Hematopoietic multipotent progenitor cell treated with erythropoietin and hydrocortisone succinate and interleukin-3 and kit ligand, for 4 days (in vitro differentiated cells): ENCODE results near the gene DEAF1.

Source experiments
- DNase-seq: peaks from one replicate; pipeline ENCODE4 v3.0.0-alpha.2; 2015

Gene DEAF1

GRCh38 chr11:721247-721740, 26.3 kb upstream of the DEAF1 start:
- no peak for DNase-seq

- DNase-seq, result peak; percentile 51
These were observed 25.7 kb upstream of the DEAF1 start for GRCh38 chr11:720642-721246.

- no peak for DNase-seq
These were observed 25.1 kb upstream of the DEAF1 start for GRCh38 chr11:720017-720641.

- no peak for DNase-seq
These were observed 24.4 kb upstream of the DEAF1 start for GRCh38 chr11:719214-720016.

GRCh38 chr11:714436-714835, 19.4 kb upstream of the DEAF1 start:
- DNase-seq, result no peak

GRCh38 chr11:709109-709997, 14.3 kb upstream of the DEAF1 start:
- DNase-seq, result no peak

- no peak for DNase-seq
These were observed 13.5 kb upstream of the DEAF1 start for GRCh38 chr11:708511-708910.

GRCh38 chr11:707817-708420, 12.9 kb upstream of the DEAF1 start:
- DNase-seq, result no peak

GRCh38 chr11:706957-707816, 12.2 kb upstream of the DEAF1 start:
- no peak for DNase-seq

- no peak for DNase-seq
These were observed 11.5 kb upstream of the DEAF1 start for GRCh38 chr11:706439-706956.

- no peak for DNase-seq
These were observed 10.8 kb upstream of the DEAF1 start, which contains the start of gene EPS8L2 for GRCh38 chr11:705646-706438. TSS of gene EPS8L2 (plus strand) at chr11:706231. CDS start at chr11:709408, 3,177 bp downstream.

GRCh38 chr11:704781-705645, 10.0 kb upstream of the DEAF1 start:
- DNase-seq, result no peak

- no peak for DNase-seq
These were observed 9.2 kb upstream of the DEAF1 start for GRCh38 chr11:704228-704674.

GRCh38 chr11:703506-703905, 8.5 kb upstream of the DEAF1 start:
- DNase-seq, result no peak

GRCh38 chr11:702462-703461, 7.7 kb upstream of the DEAF1 start:
- peak; percentile 78 for DNase-seq

- DNase-seq, result peak; percentile 54
These were observed 6.9 kb upstream of the DEAF1 start for GRCh38 chr11:701741-702461.

GRCh38 chr11:699753-700152, 4.7 kb upstream of the DEAF1 start:
- DNase-seq, result no peak
